Smooth muscle cell (in vitro differentiated cells): ENCODE measurements around the gene ZFAND6. TPM values are rescaled to one million over a fixed set of nuclear protein-coding genes. Genes with fewer than 3 reads are reported as not detected.
"Not testable (repeated sequence)": the region's sequence is repeated elsewhere in the genome, so short reads cannot be mapped to it uniquely, and the experiment has no call there.

Experiments used
- DNase-seq: peaks from one replicate; lab custom pipeline; 2025; ENCODE audit not compliant: unreplicated experiment; lab: John Stamatoyannopoulos, UW
- H2AFZ ChIP-seq: fragments of 200-600 bp; sonication (generic); 2 replicates; pipeline ENCODE4 v1.6.0; 2016; ENCODE audit warnings: antibody characterized with exemption, low read depth, mild to moderate bottlenecking
- H3F3A ChIP-seq: fragments of 200-600 bp; sonication (generic); 2 replicates; pipeline ENCODE4 v1.6.0; 2017; ENCODE audit warnings: antibody characterized with exemption, low read depth
- H3K27ac ChIP-seq: fragments of 200-600 bp; sonication (generic); 2 replicates; pipeline ENCODE4 v1.5.1; 2016; ENCODE audit warnings: low read depth, mild to moderate bottlenecking
- H3K27me3 ChIP-seq: fragments of 200-600 bp; sonication (generic); 2 replicates; pipeline ENCODE4 v1.6.1; 2016; ENCODE audit warnings: low read depth, mild to moderate bottlenecking
- H3K36me3 ChIP-seq: fragments of 200-600 bp; sonication (generic); 2 replicates; pipeline ENCODE4 v1.5.1; 2016; ENCODE audit warnings: low read depth
- H3K4me1 ChIP-seq: fragments of 200-600 bp; sonication (generic); 2 replicates; pipeline ENCODE4 v1.5.1; 2016; ENCODE audit warnings: low read depth
- H3K4me2 ChIP-seq: fragments of 200-600 bp; sonication (generic); 2 replicates; pipeline ENCODE4 v1.6.0; 2016; ENCODE audit warnings: mild to moderate bottlenecking
- H3K4me3 ChIP-seq: fragments of 200-600 bp; sonication (generic); 2 replicates; pipeline ENCODE4 v1.5.1; 2016; ENCODE audit warnings: mild to moderate bottlenecking
- H3K79me2 ChIP-seq: fragments of 200-600 bp; sonication (generic); 2 replicates; pipeline ENCODE4 v1.6.0; 2016; ENCODE audit warnings: low read depth, mild to moderate bottlenecking
- H3K9ac ChIP-seq: fragments of 200-600 bp; sonication (generic); 2 replicates; pipeline ENCODE4 v1.6.0; 2016; ENCODE audit warnings: low read depth
- H3K9me3 ChIP-seq: fragments of 200-600 bp; sonication (generic); replicated peaks from 2 replicates; pipeline ENCODE4 v1.5.1; 2016; ENCODE audit warnings: low read depth
- H4K20me1 ChIP-seq: fragments of 200-600 bp; sonication (generic); 2 replicates; pipeline ENCODE4 v1.6.0; 2016; ENCODE audit warnings: low read depth
- CTCF ChIP-seq: fragments of 200-600 bp; sonication (generic); IDR thresholded peaks from 2 replicates; pipeline ENCODE4 v1.5.1; 2017; ENCODE audit warnings: borderline replicate concordance, mild to moderate bottlenecking, antibody characterized with exemption; ENCODE audit not compliant: insufficient read depth, poor library complexity, severe bottlenecking
- whole genome bisulfite sequencing: methylation state at CpG from one replicate; pipeline ENCODE4 v1.1.7; 2016; ENCODE audit warnings: low lambda C conversion rate; 5-methylcytosine and 5-hydroxymethylcytosine counted together
- polyA plus RNA-seq: library from polyadenylated mRNA; unstranded; fragments of >200 nt; fragmentation: Nextera tagmentation; extraction: Ambion mirVana; gene quantifications from 2 replicates; pipeline ENCODE4 v1.2.1, GENCODE V29; 2016
- total RNA-seq: library from RNA; depleted of rRNA; stranded (reverse); fragments of >200 nt; gene quantifications from 2 replicates; pipeline ENCODE4 v1.2.3, GENCODE V29; 2014

The ZFAND6 gene
- total and polyA plus RNA-seq, 2 experiments from 2014 or later: 81.9 to 144 TPM

GRCh38 chr15:80036071-80036470 lies 23.4 kb upstream of the ZFAND6 start:
- H3K27ac ChIP-seq: no peak overlapping the region
- H3K36me3 ChIP-seq: no peaks in the 10 kb centered on the region
- no peaks in the 10 kb centered on the region for H3K79me2 ChIP-seq
- H3K9me3 ChIP-seq: no peaks in the 10 kb centered on the region
- no peak overlapping the region for H3K4me2 ChIP-seq
- no peak overlapping the region for H3K9ac ChIP-seq
- H4K20me1 ChIP-seq: no peaks in the 10 kb centered on the region
- H3F3A ChIP-seq: no peaks in the 10 kb centered on the region
- peaks cover 16% of the 10 kb centered on the region for H3K4me1 ChIP-seq
- no peaks in the 10 kb centered on the region for H3K27me3 ChIP-seq
- DNase-seq: no peak
- H3K4me3 ChIP-seq: no peak overlapping the region
- WGBS: 81% methylated on average over 1 of the region's 1 CpG
- no peak overlapping the region for H2AFZ ChIP-seq
- no peak for TF ChIP-seq CTCF

GRCh38 chr15:80041494-80042253 lies 17.8 kb upstream of the ZFAND6 start:
- 88% methylated on average over 3 of the region's 3 CpGs for WGBS
- H3K27ac ChIP-seq: no peak overlapping the region
- no peaks in the 10 kb centered on the region for H4K20me1 ChIP-seq
- H3F3A ChIP-seq: no peaks in the 10 kb centered on the region
- no peak overlapping the region for H3K4me3 ChIP-seq
- no peak for DNase-seq
- no peaks in the 10 kb centered on the region for H3K79me2 ChIP-seq
- H3K9ac ChIP-seq: no peak overlapping the region
- TF ChIP-seq CTCF: no peak
- H3K4me1 ChIP-seq: no peaks in the 10 kb centered on the region
- H3K36me3 ChIP-seq: no peaks in the 10 kb centered on the region
- no peak overlapping the region for H3K4me2 ChIP-seq
- no peaks in the 10 kb centered on the region for H3K9me3 ChIP-seq
- no peaks in the 10 kb centered on the region for H3K27me3 ChIP-seq
- no peak overlapping the region for H2AFZ ChIP-seq

DNA sequence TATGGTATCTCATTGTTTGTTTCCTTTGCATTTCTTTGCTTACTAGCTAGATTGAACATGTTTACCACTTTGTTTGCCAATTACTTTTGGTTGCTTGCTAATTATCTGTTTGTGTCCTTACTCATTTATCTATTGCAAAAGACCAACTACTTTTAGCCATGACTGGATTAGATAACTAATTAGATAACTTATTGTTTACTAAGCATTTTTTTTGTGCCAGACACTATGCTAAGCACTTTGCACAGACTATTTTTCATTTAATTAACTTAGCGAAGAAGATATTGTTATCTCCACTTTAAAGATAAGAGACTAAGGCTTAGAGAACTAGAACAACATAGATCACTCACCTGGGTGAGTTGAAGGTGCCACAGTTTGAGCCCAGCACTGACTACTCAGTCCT lies 16.9 kb upstream of the ZFAND6 start:
- H3K79me2 ChIP-seq: no peaks in the 10 kb centered on the region
- no peak overlapping the region for H3K4me3 ChIP-seq
- TF ChIP-seq CTCF: no peak
- H3F3A ChIP-seq: no peaks in the 10 kb centered on the region
- no peak overlapping the region for H2AFZ ChIP-seq
- H3K4me1 ChIP-seq: no peaks in the 10 kb centered on the region
- no peaks in the 10 kb centered on the region for H3K9me3 ChIP-seq
- no peaks in the 10 kb centered on the region for H3K36me3 ChIP-seq
- H3K4me2 ChIP-seq: no peak overlapping the region
- 71% methylated on average over 1 of the region's 1 CpG for WGBS
- no peak for DNase-seq
- no peaks in the 10 kb centered on the region for H4K20me1 ChIP-seq
- H3K27me3 ChIP-seq: no peaks in the 10 kb centered on the region
- no peak overlapping the region for H3K9ac ChIP-seq
- H3K27ac ChIP-seq: no peak overlapping the region

GRCh38 chr15:80045219-80045618 lies 14.3 kb upstream of the ZFAND6 start:
- WGBS: 96% methylated on average over 10 of the region's 10 CpGs
- not testable (repeated sequence) for H3K4me2 ChIP-seq, H3K79me2 ChIP-seq, H3F3A ChIP-seq, H3K27ac ChIP-seq, H3K27me3 ChIP-seq, H3K9me3 ChIP-seq, H2AFZ ChIP-seq, H3K36me3 ChIP-seq, H4K20me1 ChIP-seq, H3K4me3 ChIP-seq, DNase-seq, H3K4me1 ChIP-seq, H3K9ac ChIP-seq
